ENCODE data around the gene BCR. TPM values are rescaled to one million over a fixed set of nuclear protein-coding genes. Genes with fewer than 3 reads are reported as not detected.

The BCR gene
- total RNA-seq, 1 donor from 2014 or later: 98.1 TPM

GRCh38 chr22:23227380-23227779 is 47.1 kb downstream of the BCR start:
- no peak for DNase-seq (ENCODE audit: low spot score)

- no peak for DNase-seq (ENCODE audit: low spot score)
Measured at GRCh38 chr22:23228503-23228902, 48.2 kb downstream of the BCR start.

- no peak for DNase-seq (ENCODE audit: low spot score)
Measured at GRCh38 chr22:23229646-23230045, 49.3 kb downstream of the BCR start.

- DNase-seq (ENCODE audit: low spot score): no peak
Measured at GRCh38 chr22:23230348-23231068, 50.2 kb downstream of the BCR start.

GRCh38 chr22:23231471-23232093 is 51.3 kb downstream of the BCR start:
- DNase-seq (ENCODE audit: low spot score): no peak

GRCh38 chr22:23232094-23232905 is 52.0 kb downstream of the BCR start:
- DNase-seq (ENCODE audit: low spot score): no peak

GRCh38 chr22:23233084-23233531 is 52.8 kb downstream of the BCR start:
- no peak for DNase-seq (ENCODE audit: low spot score)

GRCh38 chr22:23233752-23234408 is 53.6 kb downstream of the BCR start:
- no peak for DNase-seq (ENCODE audit: low spot score)

GRCh38 chr22:23234409-23235161 is 54.3 kb downstream of the BCR start:
- no peak for DNase-seq (ENCODE audit: low spot score)

- DNase-seq (ENCODE audit: low spot score): no peak
Measured at GRCh38 chr22:23235425-23235824, 55.1 kb downstream of the BCR start.

- no peak for DNase-seq (ENCODE audit: low spot score)
Measured at GRCh38 chr22:23236026-23236425, 55.7 kb downstream of the BCR start.

GRCh38 chr22:23236440-23237184 is 56.3 kb downstream of the BCR start:
- no peak for DNase-seq (ENCODE audit: low spot score)

- no peak for DNase-seq (ENCODE audit: low spot score)
Measured at GRCh38 chr22:23237201-23237798, 57.0 kb downstream of the BCR start.

GRCh38 chr22:23237841-23238240 is 57.5 kb downstream of the BCR start:
- DNase-seq (ENCODE audit: low spot score): no peak

- no peak for DNase-seq (ENCODE audit: low spot score)
Measured at GRCh38 chr22:23238707-23239106, 58.4 kb downstream of the BCR start.

GRCh38 chr22:23239429-23239828 is 59.1 kb downstream of the BCR start:
- DNase-seq (ENCODE audit: low spot score): no peak

GRCh38 chr22:23240639-23241389 is 60.5 kb downstream of the BCR start:
- DNase-seq (ENCODE audit: low spot score): no peak

GRCh38 chr22:23241562-23242472 is 61.5 kb downstream of the BCR start:
- no peak for DNase-seq (ENCODE audit: low spot score)
